GM20431 (cell line): ENCODE measurements around the gene TTC28.
"Not testable (repeated sequence)": the region's sequence is repeated elsewhere in the genome, so short reads cannot be mapped to it uniquely, and the experiment has no call there.

Experiments
- in situ Hi-C: fragments of 300-500 bp; cut with MseI, MboI; formaldehyde crosslinking; loops from one replicate; pipeline ENCODE4 v1.15.0; 2020; ENCODE audit warnings: low sequenced_read_pairs; ENCODE audit not compliant: unreplicated experiment

Gene TTC28

GRCh38 chr22:28183078-28183860 is 496.4 kb downstream of the TTC28 start:
- in situ Hi-C loops = no loop called here

- in situ Hi-C loops = no loop called here
Observed at GRCh38 chr22:28180804-28181731, 498.6 kb downstream of the TTC28 start.

- in situ Hi-C loops = no loop called here
Observed at GRCh38 chr22:28179392-28179791, 500.2 kb downstream of the TTC28 start.

GRCh38 chr22:28175730-28176492 is 503.7 kb downstream of the TTC28 start:
- in situ Hi-C loops = no loop called here

- in situ Hi-C loops = no loop called here
Observed at GRCh38 chr22:28174509-28174908, 505.1 kb downstream of the TTC28 start.

DNA sequence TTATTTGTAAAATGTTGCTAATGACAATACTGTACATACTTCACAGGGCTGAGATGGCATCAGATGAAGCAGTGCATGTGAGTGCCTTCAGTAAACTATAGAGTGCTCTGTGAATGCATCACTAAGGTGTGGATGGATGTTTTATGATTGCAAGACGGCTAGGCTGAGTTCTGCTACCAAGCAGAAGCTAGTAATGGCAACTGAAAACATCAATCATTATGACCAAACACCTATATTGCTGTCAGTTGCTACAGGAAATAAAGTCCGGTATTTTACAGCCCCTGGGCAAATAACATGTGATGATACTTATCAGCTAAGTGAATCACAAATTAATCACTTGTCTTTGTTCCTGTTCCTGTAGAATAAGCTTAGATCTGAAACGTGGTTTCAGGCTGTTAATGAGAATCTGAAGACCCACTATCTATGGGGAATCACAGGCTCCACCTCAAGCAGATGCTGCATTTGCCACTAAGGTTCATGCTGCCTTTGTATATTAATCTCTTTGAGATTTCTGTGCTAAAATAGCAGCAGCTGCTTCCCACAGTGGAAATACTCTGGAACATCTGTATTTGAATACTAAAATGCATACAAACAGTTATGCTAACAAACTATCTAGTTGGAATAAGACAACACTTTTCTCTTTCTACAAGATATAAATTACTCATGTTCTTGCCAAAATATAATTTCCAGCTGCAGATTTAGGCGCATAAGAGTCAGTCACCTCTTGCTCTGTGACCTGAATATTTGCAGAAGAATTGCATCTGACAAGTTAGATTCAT is 506.6 kb downstream of the TTC28 start:
- in situ Hi-C loops = no loop called here

- in situ Hi-C loops = no loop called here
Observed at GRCh38 chr22:28171712-28172111, 507.9 kb downstream of the TTC28 start.

DNA sequence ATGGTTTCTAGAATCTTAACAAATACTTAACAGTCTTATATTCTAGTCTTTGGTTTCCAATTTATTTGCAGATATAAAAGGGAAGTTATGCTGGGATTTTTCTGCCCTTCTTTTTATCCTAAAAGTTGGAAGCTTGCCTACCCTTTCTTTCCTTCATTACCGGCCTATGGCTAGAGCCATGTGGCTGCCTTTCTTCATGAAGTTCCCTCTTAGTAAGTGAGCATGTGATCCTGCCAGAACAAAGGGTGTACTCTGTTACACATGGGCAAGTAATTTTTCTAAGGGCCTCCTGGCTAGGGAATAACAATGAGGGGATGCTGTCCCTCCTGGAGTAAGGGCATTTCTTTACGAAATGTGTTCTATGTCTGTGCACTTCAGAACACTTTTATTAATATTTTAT is 508.5 kb downstream of the TTC28 start:
- in situ Hi-C loops = no loop called here

- in situ Hi-C loops = not testable (repeated sequence)
Observed at GRCh38 chr22:28169314-28169713, 510.3 kb downstream of the TTC28 start.

- in situ Hi-C loops = no loop called here
Observed at GRCh38 chr22:28155808-28156207, 523.8 kb downstream of the TTC28 start.

- in situ Hi-C loops = no loop called here
Observed at GRCh38 chr22:28154861-28155260, 524.8 kb downstream of the TTC28 start.

- in situ Hi-C loops = no loop called here
Observed at GRCh38 chr22:28151151-28151816, 528.4 kb downstream of the TTC28 start.

GRCh38 chr22:28148816-28149465 is 530.7 kb downstream of the TTC28 start:
- in situ Hi-C loops = no loop called here

- in situ Hi-C loops = no loop called here
Observed at GRCh38 chr22:28147401-28147800, 532.2 kb downstream of the TTC28 start.

DNA sequence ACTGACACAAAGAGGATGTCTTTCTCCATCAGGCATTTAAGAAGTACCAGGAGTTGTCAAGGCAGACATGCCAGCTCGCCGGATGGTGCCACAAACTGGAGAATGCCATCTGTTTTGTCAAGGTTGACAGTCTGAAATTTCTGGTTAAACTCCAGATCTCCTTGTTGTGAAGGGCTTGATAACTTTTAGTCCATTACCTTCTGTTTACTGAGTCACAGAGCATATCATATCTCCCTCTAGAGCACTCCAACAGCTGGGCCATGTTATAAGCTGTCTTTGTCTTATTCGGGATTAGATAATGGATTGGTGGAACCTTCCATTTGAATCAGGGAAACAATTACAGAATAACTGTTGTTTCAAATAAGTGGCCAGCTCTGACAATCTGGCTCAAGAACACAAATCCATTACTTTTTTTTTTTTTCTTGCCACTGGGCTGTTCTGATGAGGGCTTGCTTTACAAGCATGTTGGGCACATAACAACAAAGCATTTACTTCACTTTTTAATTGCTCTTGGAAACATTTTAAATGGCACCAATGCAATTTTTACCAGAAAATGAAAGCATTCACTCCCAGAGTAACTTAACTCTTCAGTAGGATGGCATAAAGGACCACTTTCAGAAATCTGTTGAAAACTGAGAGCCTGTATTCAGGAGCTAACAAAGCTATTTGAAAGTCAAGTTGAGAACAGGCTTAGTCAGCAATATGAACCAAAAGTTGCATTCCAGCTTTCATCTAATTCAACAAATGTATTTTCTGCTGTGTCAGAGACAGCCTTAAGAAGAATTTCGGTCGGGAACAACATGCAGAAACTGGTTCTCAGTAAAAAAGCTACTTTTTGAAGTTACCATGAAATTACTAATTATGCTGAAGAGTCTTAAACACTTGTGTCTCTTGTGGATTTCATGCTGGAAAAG is 533.0 kb downstream of the TTC28 start:
- in situ Hi-C loops = no loop called here

DNA sequence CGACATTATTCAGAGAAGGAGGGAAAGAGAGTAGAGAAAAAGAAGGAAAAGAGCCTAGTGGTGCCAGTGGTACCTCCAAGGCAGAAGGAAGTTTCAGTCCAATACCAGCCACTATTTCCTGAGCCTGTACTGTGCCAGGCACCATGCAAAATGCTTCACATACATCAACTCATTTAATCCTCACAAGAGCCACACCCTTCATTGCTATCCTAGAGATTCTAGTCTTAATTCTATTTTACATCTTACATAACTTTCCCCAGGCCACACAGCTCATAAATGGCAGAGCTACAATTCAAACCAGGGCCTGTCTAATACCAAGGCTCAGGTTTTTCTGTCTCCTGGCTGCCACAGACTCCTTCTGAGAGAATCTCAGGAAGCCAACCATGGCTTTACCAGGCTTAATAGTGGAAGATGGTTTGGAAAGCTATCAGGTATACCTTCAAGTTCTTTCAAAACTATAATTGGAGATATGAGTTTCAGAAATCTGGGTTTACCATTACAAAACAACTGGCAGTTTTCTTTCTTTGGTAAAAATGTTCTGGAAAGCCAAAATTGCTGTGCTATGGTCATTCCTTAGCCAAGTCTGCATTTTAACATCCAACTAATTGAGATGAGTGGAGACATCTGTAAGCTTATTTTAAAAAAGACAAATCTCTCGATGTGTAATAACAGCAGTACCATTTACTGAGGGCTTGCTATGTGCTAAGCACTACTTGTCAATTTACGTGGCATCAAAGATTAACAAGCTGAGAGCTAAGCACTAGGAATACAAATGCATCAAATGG is 535.5 kb downstream of the TTC28 start:
- in situ Hi-C loops = no loop called here
